ENCODE results near the gene NLRC3.

The NLRC3 gene

GRCh38 chr16:3596101-3596861 lies 19.1 kb upstream of the NLRC3 start:
- DNase-seq: no peak

- DNase-seq: no peak
These were observed 18.4 kb upstream of the NLRC3 start for GRCh38 chr16:3595521-3596021.

DNA sequence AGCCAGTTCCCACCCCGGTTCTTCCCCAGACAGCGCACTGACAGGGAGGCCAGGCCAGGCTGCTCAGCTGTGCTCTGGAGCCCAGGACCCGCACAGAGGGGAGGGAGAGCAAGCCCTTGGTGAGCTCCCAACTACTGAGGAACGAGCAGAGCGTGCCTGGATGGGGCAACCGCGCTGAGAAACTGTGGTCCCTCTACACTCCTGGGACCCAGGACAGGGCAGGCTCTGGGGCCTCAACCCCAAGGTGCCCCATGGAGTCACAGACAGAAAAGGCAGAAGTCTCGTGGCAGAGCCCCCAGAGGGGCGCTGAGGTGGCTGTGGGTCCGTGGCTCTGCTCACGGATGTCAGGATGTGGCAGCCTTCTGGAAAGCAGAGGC lies 17.9 kb upstream of the NLRC3 start:
- no peak for DNase-seq

DNA sequence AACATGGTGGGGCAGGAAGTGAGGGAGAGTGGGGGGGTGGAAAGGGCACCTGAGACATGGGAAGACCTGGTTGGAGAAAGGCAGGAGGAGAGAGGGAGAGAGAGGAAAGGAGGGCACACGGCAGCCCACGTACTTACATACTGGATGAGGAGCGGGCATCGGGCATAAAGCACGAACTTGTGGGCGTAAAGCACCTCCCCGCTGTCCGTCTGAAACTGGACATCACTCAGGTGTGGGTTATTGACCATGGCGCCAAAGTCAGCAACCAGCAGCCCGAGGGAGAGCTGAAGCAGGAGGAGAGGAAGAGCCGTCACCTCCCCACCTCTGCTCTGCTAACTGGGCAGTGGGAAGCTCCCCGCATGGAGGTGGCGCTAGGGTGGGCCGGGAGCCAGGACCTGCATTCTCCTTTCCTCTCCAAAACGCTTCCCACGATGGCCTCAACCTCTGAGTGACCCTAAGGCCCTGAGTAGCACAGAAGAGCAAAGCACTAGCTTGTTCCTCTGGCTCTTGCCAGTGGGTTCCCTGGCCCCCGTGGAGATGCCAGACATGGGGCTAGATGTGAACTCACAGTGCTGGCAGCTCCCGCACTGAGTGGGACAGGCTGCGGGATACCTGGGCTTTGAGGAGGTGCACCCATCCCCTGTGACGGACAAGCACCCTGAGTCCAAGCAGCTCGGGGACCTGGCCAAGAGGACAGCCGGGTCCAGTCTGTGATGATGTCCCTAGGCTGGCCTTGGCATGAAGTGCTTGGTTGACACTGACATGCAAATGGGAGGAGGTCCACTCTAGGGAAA lies 17.3 kb upstream of the NLRC3 start:
- no peak for DNase-seq

DNA sequence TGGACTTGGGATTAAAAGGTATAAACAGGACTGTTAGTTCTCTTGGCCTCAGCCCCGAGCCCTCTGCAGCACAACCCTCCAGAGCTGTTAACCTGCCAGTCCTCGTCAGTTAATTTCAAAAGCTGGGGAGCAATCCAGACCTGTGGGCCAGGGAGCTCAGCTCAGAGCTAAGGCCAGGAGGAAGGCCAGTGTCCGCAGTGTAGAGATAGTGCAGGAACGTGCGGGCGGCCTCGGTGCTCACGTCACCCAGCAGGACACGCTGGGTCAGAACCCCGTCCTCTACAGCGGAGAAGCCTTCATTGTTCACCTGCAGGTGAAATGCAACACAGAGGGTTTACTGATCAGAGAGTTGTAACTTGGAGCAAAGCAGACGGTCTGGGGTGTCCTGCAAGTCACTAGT lies 15.4 kb upstream of the NLRC3 start:
- no peak for DNase-seq

DNA sequence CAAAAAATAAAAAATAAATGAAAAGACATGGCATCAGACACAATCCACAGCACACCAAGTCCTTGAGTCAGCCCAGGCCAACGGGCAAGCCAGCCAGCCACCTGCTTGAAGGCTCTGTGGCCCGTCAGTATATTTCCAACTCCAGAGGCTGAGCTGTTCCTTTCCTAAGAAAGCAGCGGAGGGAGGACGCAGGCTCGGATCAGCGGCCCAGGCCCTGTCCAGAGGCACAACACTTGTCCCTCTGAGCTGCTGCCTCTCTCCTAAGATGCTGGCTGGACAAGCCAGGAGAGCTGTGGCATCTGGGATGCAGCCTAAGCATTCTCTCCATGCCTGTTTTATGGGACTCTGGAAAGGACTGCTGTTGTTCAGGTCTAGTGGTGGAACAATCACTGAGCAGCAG lies 14.8 kb upstream of the NLRC3 start:
- DNase-seq: no peak

DNA sequence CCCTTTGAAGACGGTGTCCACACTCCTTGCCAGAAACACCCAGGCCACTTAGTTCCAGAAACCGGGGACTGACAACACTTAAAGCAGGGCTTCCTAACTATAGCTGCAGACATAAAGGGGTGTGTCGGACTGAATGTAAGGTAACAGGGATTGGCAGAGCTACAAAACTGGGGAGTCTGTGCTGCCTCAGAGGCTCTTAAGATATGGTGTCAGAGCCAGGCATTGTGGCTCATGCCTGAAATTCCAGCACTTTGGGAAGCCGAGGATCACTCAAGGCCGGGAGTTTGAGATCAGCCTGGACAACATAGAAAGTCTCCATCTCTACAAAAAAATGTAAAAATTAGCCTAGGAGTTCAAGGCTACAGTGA lies 14.2 kb upstream of the NLRC3 start:
- no peak for DNase-seq

- DNase-seq: no peak
These were observed 13.7 kb upstream of the NLRC3 start for GRCh38 chr16:3590736-3591435.

DNA sequence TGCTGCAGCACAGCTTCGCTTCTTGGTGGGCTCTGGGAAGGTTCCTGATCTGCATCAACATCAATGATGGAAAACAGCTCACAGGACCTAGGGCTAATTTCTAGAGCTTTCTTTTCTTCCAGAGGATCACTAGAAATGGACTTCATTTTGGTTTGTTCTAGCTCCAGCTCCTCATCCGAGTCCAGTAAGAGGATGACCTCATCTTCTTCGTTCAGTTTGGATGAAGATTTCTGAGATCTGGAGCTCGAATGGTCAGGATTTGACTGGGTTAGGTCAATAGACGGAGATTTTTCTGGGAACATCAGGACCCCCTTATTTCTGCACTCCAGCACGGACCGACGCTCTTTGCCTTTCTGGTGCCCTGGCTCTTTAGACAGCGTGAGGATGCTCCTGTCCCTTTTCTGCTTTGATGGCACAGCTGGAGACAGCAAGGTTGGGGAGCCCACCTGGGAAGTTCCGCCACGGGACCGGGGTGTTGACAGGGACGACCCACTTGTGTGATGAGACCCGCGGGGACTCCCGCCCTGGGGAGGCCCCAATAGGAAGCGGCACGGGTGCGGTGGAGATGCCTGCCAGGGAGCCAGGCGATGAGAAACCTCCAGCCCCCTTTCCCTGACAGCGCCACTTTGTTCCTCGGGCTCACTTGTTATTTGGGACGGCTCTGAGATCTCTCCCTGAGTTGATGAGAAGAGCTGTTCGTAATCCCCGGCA lies 12.9 kb upstream of the NLRC3 start:
- DNase-seq: no peak

DNA sequence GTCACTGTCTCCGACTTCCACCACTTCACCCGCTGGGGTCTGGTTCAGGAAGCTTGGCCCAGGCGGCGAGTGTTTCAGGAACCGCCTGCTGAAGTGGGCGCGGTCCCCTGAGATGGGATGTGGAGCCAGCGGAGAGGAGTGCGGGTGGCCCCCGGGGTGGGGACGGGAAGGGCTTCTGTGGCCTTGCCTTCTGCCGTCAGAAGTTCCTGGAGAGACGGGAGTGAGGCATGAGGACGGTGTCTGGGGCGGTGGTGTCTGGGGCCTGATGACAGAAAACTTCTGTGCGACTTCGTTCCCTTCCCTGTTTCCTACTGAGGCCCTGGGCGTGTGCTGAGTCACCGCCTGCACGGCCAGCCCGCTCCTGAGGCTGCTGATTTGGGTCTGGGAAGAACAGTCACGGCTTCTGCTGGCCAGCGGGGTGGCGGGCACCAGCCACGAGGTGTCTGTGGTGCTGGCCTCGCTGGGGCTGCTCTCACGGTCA lies 12.3 kb upstream of the NLRC3 start:
- DNase-seq: no peak

GRCh38 chr16:3589001-3589400 lies 11.8 kb upstream of the NLRC3 start:
- DNase-seq: no peak

- DNase-seq: no peak
These were observed 10.4 kb upstream of the NLRC3 start for GRCh38 chr16:3587547-3588110.

- no peak for DNase-seq
These were observed 7.2 kb upstream of the NLRC3 start for GRCh38 chr16:3584412-3584811.

DNA sequence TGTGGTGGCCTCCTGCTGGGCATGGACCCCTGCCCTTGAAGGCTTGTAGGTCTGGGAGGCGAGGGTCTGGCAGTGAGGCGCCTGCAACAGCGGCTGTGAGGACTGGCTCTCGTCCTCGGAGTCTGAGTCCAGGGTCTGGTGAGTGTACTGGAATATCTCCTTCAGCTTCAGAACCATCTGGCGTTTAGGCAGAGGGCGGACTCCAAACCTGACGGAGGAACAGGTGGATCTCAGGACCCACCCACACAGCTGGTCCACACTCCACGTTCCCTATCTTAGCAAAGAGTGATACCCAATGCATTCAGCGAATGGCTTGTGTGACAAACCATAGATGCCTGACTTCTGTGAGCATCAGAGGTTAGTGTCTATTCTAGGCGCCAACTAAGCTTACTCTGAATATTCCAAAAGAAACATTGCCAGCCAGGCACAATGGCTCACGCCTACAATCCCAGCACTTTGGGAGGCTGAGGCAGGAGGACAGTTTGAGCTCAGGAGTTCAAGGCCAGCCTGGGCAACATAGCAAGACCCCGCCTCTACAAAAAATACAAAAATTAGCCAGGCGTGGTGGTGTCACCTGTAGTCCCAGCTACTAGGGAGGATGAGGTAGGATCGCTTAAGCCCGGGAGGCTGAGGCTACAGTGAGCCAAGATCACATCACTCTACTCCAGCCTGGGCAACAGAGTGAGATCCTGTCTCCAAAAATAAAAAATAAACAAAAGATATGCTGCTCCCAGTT lies 6.3 kb upstream of the NLRC3 start:
- DNase-seq: no peak

DNA sequence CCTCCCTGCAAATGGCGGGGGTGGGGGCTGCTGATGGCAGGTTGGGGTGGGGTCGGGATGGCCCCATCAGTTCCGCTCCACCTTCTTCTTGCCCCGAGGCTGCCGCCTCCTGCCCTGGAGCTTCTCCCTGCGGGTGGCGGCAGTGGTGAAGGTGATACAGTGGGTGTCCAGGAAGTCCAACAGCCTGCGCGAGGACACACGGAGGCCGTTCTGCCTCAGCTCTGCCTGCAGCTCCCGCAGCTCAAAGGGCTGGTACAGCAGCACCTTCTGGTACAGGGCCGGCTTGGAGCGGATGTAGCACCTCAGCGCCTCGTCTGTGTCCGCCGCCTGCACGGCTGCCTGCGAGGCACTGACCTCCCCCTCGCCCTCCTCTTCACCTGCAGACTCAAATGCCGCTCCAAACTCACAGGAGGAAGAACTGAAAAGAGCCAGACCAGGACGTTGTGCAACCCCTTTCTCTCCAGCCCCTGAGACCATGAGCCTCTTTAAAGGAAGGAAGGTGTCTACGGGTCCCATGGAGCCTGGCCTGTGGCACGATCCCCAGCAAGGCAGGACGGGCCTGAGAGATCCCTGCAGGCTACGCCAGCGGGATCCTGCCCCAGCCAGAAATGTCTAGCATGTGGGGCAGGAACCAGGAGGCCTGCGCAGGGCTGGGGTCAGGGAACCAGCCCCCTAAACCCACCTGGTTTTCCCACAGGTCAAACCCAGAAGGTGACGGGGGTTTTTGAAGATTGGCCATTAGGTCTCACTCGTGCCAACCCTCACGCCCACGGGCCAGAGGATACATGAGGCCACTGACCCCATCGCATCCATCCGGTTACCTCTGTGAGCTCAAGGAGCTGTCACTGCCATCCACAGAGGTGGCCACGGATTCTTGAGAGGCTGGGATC lies 5.3 kb upstream of the NLRC3 start:
- DNase-seq: no peak

DNA sequence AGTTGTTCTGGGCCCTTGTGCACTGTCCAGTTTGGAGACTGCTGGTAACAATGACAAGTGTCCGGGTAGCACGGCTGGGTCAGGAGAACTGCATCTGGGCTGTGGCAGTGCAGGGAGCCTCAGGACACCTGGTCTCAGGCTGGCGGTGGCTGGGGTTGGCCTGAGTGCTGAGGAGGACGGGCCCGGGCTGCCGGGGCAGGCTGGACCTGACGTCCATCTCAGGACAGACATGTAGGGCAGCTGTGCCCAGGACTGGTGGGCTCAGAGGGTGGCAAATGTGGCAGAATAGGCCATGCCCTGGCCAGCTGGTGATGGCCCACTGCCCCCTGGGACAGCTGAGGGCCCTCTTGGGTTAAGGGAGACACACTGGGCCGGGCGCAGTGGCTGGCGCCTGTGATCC lies 4.2 kb upstream of the NLRC3 start:
- no peak for DNase-seq

- no peak for DNase-seq
These were observed 3.5 kb upstream of the NLRC3 start for GRCh38 chr16:3580686-3581085.

- no peak for DNase-seq
These were observed 3.0 kb upstream of the NLRC3 start for GRCh38 chr16:3580251-3580651.

- DNase-seq: no peak
These were observed 2.6 kb upstream of the NLRC3 start for GRCh38 chr16:3579776-3580175.

GRCh38 chr16:3578610-3579551 lies 1.7 kb upstream of the NLRC3 start:
- DNase-seq: no peak
